Omental fat pad (tissue), 4 donors: Measurements from ENCODE around the gene CYB5B. TPM values are rescaled to one million over a fixed set of nuclear protein-coding genes. Genes with fewer than 3 reads are reported as not detected.

ENCODE experiments used
- ATAC-seq: fragments of 150-250 bp; one replicate; pipeline ENCODE4 v1.9.1; 2016; ENCODE audit warnings: mild to moderate bottlenecking, moderate library complexity; ENCODE audit not compliant: low FRiP score
- DNase-seq: peaks from one replicate; pipeline ENCODE4 v3.0.0-alpha.2; 2019; ENCODE audit warnings: low spot score
- CTCF ChIP-seq, 3 donors: fragments of 450-650 bp; IDR thresholded peaks; one replicate each; pipeline ENCODE4 v1.5.1; 2016 to 2017; ENCODE audit warnings: antibody characterized with exemption in 3 of 3, mild to moderate bottlenecking in 3 of 3, moderate library complexity in 2 of 3
- total RNA-seq, 4 donors: library from RNA; depleted of rRNA; stranded (reverse); fragments of >200 nt; gene quantifications; one replicate each; pipeline ENCODE4 v1.1.0, GENCODE V29; 2016

Gene CYB5B
- total RNA-seq, 4 donors from 2014 or later, result 32.0 to 41.8 (median 36.2) TPM

GRCh38 chr16:69474408-69474807 lies 50.0 kb downstream of the CYB5B start:
- DNase-seq (no peak), ATAC-seq (no peak)
- TF ChIP-seq CTCF (IDR thresholded peaks at IDR 0.05), result no peak

DNA sequence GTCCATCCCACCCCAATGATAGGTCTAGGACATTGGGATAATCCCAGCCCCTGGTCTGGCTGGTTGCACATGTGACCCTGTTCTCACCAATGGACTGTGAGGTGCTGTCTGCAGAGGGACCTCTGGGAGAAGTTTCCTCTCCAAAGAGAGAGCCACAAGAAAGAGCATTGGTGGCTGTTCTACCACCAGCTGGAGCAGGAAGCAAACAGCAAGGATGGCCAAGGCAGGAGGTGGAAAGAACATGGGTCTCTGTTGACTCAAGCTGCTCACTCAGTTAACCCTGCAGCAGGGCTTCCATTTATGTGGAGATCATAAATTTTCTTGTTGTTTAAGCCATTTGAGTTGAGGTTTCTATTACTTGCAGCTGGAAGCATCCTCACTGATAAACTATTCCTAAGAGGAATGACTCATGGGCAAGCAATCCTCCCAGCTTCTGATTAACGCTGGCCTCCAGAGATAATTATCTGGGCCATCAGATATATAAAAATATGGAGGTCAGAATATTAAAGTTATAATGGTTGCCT lies 52.6 kb downstream of the CYB5B start:
- ATAC-seq (no peak), DNase-seq (no peak)
- no peak for TF ChIP-seq CTCF (IDR thresholded peaks at IDR 0.05)

- no peak for TF ChIP-seq CTCF (IDR thresholded peaks at IDR 0.05)
- DNase-seq, result no peak
- no peak for ATAC-seq
These were observed 53.1 kb downstream of the CYB5B start for GRCh38 chr16:69477546-69477945.

DNA sequence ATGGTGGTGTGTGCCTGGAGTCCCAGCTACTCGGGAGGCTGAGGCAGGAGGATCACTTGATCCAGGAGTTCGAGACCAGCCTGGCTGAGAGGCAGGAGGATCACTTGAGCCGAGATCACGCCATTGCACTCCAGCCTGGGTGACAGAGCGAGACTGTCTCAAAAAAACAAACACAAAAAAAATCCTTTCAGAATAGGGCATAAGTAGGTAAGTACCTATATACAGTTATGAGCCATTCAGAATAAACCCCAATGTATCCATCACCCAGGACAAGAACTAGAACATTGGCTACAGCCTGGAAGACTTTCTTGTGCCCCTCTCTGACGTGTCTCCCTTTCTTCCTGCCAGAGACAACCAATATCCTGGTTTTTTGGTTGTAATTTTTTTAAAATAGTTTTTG lies 54.3 kb downstream of the CYB5B start:
- DNase-seq (no peak), ATAC-seq (no peak)
- no peak for TF ChIP-seq CTCF (IDR thresholded peaks at IDR 0.05)

DNA sequence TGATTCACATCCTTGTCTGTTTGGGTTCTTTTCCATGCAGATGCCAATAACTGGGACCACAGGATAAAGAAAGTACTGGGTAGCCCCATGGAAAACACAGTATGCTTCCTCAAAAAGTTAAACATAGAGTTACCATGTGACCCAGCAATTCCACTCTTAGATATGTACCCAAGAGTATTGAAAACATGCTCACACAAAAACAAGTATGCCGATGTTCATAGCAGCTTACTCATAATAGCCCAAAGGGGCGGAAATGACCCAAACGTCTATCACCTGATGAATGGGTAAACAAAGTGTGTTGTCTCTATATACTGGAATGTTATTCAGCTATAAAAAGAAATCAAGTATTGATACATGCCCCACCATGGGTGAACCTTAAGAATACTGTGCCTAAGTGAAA lies 55.4 kb downstream of the CYB5B start:
- DNase-seq, result no peak
- no peak for TF ChIP-seq CTCF (IDR thresholded peaks at IDR 0.05)
- no peak for ATAC-seq

- ATAC-seq, result no peak
- TF ChIP-seq CTCF (IDR thresholded peaks at IDR 0.05), result no peak
- no peak for DNase-seq
These were observed 57.5 kb downstream of the CYB5B start for GRCh38 chr16:69481901-69482341.

DNA sequence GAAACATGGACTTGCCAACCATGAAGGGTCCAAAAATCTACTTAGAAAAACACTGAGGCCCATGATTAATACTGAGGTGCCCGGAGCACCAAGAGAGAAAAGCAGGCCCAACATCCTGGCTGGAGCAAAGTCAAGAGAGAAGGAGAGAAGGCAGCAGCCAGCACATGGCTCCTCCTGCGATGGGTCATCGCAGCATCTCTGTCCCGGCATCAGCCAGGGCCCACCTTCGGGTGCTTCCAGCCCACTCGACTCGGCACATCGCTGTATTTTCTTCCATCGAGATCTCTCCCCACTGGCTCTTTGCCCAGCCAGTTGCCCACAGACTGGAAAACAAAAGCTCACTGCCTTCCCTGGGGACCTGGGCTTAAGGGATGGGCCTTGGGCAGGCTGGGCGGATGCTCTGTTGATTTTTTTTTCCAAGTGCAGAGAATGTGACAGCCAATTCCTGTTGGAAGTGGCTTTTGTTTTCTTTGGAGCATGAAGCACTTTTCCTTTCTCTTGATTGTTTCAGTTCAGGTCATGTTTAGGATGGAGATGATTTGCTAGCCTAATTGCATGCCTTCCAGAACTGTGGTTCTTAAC lies 58.1 kb downstream of the CYB5B start:
- ATAC-seq (no peak), DNase-seq (no peak)
- no peak for TF ChIP-seq CTCF (IDR thresholded peaks at IDR 0.05)
